GM19240 (cell line): ENCODE results near the gene FRMD3.

Experiments used
- DNase-seq: peaks from one replicate; pipeline ENCODE4 v3.0.0; 2011; ENCODE audit warnings: low spot score; ENCODE audit not compliant: insufficient read length

Gene FRMD3

GRCh38 chr9:83538172-83538889 lies at the start of gene FRMD3:
Gene FRMD3, minus strand, starts transcription at chr9:83538401. Its CDS starts 170 bp downstream, at chr9:83538231.
- DNase-seq: no peak

DNA sequence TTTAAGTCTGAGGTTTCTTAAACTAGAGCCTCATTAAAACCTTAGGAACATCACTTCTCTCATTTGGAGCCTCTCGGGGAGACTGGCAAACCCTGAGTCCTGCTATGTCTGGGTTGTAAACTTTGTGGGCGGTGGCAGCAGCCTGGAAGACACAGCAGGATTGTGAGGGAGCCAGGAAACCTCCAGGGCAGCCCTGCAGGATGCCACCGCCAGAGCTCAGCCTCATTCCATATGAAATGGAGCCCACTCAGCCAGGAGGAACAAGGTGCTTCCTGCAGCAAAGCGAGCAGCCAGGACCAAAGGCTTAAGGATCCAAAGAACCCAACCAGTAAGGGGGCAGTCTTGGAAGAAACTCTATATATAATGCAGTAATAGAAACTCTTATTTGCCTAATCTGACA lies 46.8 kb upstream of the FRMD3 start:
- DNase-seq: no peak

DNA sequence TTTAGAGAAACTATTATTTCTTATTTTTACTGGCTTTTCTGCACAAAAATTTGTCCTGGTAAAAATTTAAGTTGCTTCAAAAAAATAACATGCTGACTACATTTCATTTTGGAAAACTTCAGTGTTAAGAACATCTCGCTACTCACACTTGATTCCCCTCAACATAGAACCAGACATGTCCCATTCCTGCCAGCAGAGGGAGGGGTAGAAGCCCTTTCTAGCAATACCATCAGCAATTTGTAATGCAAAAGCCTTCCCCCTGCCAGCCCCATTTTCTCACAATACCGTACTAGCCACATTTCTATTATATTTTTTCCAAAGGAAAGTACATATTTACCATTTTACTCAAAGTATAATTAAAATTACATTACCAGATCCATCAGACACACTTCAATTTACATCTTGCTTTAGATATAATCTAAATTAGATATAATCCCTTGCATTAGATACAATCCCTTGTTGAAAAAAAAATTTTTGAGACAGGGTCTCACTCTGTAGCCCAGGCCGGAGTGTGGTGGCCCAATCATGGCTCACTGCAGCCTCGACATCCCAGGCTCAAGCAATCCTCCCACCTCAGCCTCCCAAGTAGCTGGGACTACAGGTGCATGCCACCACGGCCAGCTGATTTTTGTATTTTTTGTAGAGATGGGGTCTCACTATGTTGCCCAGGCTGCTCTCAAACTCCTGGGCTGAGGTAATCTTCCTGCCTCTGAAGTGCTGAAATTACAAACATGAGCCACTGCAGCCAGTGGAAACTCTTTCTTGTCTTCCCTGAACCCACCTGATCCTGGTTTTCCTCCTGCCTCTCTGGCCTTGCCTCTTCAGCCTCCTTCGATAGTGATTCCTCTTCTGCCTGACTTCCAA lies 45.2 kb upstream of the FRMD3 start:
- DNase-seq: no peak

- DNase-seq: no peak
These were observed 43.8 kb upstream of the FRMD3 start for GRCh38 chr9:83582029-83582428.

DNA sequence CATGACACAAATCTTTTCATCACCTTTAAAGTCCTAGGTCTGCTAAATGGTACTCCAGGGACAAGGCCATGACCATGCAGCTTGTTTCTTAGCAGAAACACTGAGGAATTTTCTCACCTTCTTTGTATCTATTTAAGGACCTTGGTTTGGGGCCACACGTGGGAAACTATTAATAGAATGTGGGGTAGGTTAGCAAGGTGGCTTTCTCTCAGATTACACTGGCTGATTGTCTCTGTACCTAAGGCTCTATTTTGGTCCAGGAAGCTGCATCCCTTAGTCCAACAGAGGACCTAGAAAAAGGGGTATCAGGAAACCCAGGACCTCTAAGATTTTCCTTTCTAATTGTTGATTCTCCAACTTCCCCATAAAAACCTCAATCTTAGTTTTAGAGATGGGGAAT lies 36.3 kb upstream of the FRMD3 start:
- no peak for DNase-seq

- DNase-seq: no peak
These were observed 34.3 kb upstream of the FRMD3 start for GRCh38 chr9:83572524-83572923.

DNA sequence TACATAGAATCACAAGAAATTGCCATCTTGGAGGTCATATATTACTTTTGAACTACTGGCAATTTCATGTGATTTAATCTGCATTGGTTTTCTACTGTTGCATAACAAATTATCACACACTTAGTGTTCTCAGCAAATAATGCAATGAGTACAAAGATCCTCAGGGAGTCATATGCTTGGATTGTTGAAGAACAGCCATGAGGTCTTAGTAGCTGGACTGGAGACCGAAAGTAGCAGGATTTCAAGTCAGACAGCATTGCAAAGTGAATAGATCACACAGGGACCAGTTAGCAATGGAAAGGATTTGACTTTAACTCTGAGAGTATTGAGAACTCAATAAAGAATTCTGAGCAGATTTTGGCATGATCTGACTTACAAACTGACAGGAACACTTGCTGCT lies 32.2 kb upstream of the FRMD3 start:
- no peak for DNase-seq

GRCh38 chr9:83569326-83569725 lies 31.1 kb upstream of the FRMD3 start:
- no peak for DNase-seq

DNA sequence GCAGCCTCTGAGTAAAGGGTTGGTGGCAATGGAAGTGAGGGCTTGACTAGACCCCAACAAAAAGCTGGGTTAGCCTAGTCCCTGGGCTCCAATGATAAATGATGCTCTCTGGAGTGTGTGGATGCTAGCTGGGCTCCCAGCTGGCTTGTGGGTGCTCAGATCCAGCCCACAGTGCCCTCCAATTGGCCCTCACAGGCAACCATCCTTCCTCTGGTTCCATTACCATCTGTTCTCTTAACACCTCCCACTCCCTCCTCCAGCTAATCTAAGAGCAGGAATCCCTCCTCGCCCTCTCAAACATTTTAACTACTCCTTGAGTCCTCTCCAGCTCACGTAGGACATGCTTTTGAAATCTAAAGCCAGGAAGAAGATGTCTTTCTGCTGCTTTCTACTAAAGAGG lies 25.2 kb upstream of the FRMD3 start:
- DNase-seq: no peak

DNA sequence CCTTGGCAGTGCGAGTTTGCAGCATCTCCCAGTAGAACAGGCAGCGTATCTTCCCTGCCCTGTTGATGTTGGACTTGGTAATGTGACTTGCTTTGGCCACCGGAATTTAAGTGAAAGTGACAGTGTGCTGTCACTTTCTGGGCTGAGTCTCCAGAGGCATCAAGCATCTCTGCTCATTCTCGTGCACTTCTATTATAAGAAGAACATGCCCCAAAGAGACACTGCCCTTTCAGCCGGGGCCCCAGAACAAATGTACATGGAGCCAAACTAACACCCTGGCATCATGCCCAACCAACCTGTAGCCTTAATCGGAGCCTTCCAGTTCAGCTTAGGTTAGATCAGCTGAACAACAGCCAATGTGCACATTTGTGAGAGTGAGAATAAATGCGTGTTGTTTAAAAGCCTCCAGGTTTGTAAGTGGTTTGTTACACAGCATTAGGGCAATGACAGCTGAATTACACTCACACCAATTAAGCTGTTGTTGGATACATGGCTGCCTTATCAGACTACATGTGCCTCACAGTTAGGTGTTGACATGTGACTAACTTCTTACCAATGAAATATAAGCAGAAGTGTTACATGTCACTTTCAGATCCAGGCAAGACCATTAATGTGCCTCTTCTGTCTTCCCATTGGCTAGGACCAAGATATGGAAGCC lies 22.1 kb upstream of the FRMD3 start:
- DNase-seq: no peak

DNA sequence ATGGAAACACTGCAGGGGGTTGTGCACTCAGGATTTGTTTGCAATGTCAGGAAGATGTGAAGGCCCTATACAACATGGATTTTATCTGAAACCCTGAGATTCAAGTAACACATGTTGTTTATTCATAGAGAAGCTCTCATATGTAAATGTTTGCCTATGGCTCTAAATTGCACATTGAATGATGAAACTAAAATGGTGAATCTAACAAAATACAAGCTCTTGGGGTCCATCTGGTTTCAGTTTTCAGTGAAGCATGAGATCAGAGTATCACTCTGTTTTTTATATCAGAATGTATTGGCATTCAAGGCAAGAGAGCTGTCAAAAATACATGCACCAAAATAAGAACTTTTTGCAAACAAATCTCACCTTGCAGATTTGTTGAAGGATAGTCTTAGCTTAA lies 19.6 kb upstream of the FRMD3 start:
- no peak for DNase-seq

DNA sequence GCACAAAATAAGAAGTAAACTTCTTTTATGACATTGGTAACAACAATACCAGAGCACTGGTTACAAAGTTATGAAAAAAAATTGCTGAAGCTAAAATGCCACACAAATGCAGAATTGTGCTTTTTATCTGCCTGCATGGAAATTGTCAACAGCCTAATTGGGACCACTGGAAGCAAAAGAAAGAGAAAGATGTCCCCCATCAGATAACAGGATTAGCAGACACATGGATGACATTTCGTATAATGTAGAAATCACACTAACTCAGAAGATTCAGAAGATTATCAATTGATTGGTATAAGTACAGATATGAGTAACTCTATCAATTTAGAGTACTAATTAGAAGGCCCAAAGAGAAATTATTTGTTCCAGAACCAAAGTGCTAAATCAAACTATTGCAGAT lies 19.1 kb upstream of the FRMD3 start:
- no peak for DNase-seq

DNA sequence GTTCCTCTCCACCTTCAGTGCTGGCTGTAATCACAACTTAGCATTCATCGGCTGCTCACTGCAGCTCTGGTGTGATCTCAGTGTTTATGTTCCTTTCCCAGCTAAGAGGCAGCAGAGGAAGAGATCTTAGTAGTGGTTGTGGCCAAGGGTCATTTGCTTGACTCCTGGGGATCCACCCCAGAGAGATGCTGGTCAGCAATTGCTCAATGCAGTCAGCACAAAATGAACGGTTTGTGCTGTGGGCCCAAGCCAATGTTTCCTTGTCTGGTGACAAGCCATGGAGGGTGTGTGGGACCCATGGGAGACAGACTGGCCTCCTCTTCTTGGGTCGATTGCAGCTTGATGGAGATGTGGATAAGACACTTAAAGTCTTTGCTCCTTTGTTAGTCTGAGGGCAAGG lies 16.1 kb upstream of the FRMD3 start:
- no peak for DNase-seq

GRCh38 chr9:83544002-83544698 lies 5.9 kb upstream of the FRMD3 start:
- no peak for DNase-seq

GRCh38 chr9:83538890-83539238 lies 663 bp upstream of the FRMD3 start:
- DNase-seq: no peak

DNA sequence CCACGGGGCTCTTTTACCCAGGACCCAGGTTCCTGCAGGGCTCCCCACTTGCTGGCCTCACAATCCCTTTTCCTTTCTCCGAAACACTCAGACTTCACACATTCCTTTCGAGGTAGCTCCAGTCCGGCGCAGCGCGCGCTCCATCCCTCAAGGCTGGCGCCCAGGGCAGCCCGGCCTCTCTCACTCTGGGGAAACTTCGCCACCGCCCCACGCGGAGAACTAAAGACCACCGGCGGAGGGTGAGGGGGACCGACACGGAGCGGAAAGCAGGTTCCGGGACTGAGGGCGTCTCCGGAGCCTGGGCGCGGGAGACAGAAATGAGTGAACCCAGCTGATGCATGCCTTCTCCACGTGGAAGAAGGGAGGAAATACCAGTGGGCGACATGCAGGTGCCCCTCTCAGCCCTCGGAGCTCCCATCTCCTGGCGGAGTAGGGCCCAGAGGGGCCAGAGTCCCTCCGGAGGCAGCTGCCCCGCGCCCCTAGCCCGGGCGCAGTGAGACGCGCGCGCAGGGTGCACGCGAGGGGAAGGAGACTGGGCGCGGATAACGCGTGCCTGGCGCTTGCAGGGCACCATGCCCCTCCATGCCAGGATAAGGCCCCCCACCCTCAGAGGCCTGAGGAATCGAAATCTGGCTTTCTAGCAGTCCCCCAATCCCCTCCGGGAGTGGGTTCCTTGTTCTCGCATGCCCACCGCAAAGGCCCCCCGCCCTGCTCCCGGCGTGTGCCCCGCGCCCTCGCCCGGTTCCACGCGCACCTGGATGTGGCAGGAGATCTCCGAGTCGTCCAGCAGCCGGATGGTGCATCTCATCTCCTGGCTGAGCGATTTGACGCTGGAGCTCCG lies 650 bp downstream of the FRMD3 start:
- DNase-seq: no peak

GRCh38 chr9:83536332-83536731 lies 1.9 kb downstream of the FRMD3 start:
- no peak for DNase-seq

GRCh38 chr9:83535736-83536135 lies 2.5 kb downstream of the FRMD3 start:
- no peak for DNase-seq

DNA sequence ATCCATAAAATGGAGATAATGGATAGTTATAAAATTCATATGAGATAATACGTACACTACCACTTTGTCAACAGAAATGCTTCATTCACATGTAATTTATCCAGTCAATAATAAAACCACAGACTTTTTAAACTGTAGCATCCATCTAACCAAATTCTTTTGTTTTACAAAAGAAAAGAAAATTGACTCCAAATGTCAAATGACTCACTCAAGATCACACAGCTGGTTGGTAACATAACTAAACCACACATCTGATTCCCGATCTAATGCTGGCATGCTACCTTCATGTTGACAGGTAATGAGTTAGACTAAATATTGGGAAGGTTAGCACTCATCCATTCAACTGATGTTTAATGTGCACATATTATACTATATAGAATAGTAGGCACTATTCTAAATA lies 4.9 kb downstream of the FRMD3 start:
- no peak for DNase-seq

DNA sequence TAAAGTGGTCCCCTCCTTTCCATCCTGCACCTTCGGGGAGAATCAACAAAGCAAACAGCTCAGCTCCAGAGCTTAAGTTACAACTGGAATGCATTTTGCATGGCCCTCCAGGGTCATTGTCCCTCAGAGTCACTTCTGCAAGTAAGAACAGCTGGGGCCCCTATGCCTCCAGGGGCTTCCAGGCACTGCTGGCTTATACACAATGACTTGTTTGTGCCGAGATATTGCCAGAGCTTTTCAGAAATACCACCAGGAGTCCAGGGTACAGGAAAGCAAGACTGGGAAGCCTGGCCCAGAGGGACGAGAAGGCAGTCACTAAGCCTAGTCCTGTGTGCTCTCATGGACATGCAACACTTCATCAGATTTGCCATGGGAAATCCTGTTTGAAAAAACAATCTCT lies 11.3 kb downstream of the FRMD3 start:
- DNase-seq: no peak

DNA sequence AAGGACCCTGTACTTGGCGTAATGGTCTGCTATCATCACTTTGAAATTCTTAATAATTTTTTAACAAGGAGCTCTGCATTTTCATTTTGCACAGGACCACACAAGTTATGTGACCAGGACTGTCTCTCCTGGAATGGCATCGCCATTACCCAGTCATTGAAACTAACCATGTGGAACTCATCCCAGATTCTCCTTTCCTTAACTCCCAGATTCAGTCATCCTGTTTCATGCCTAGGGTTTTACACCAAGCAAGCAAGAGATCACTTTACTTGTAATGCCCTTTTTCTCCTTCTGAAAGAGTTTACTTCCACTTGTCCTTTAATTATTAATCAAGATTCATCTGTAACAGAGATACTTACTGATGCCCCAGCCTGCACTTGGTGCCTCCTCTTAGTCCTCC lies 12.0 kb downstream of the FRMD3 start:
- DNase-seq: no peak
